GM21619 (cell line): ENCODE measurements around the gene S100A9.

Experiments used
- ATAC-seq: cut with Tn5 transposase; IDR thresholded peaks from one replicate; pipeline ENCODE4 v1.9.1; 2021; ENCODE audit not compliant: unreplicated experiment

Gene S100A9

GRCh38 chr1:153389401-153389800 is 31.7 kb downstream of the S100A9 start:
- ATAC-seq, result no peak

GRCh38 chr1:153389973-153390879 is 32.6 kb downstream of the S100A9 start:
- no peak for ATAC-seq

- ATAC-seq, result no peak
Measured at GRCh38 chr1:153390938-153391710, 33.5 kb downstream of the S100A9 start, which contains the start of gene S100A8. Gene S100A8 (minus strand): TSS chr1:153391073. CDS start chr1:153390535, 538 bp downstream.

- no peak for ATAC-seq
Measured at GRCh38 chr1:153392258-153392657, 34.6 kb downstream of the S100A9 start.

- no peak for ATAC-seq
Measured at GRCh38 chr1:153392822-153393221, 35.2 kb downstream of the S100A9 start.

GRCh38 chr1:153393926-153394325 is 36.3 kb downstream of the S100A9 start:
- ATAC-seq, result no peak

- ATAC-seq, result no peak
Measured at GRCh38 chr1:153394391-153394790, 36.7 kb downstream of the S100A9 start.

GRCh38 chr1:153395136-153395685 is 37.6 kb downstream of the S100A9 start:
- ATAC-seq, result no peak

- no peak for ATAC-seq
Measured at GRCh38 chr1:153395776-153396175, 38.1 kb downstream of the S100A9 start.

- no peak for ATAC-seq
Measured at GRCh38 chr1:153396461-153396860, 38.8 kb downstream of the S100A9 start.

GRCh38 chr1:153397051-153397923 is 39.6 kb downstream of the S100A9 start:
- ATAC-seq, result no peak

- ATAC-seq, result no peak
Measured at GRCh38 chr1:153397924-153398651, 40.4 kb downstream of the S100A9 start.

GRCh38 chr1:153399401-153400055 is 41.9 kb downstream of the S100A9 start:
- ATAC-seq, result no peak

GRCh38 chr1:153400244-153400643 is 42.6 kb downstream of the S100A9 start:
- ATAC-seq, result no peak

GRCh38 chr1:153401461-153401860 is 43.8 kb downstream of the S100A9 start:
- ATAC-seq, result no peak

GRCh38 chr1:153402226-153402625 is 44.6 kb downstream of the S100A9 start:
- ATAC-seq, result no peak

GRCh38 chr1:153403421-153404085 is 45.9 kb downstream of the S100A9 start:
- ATAC-seq, result no peak

GRCh38 chr1:153404086-153404635 is 46.5 kb downstream of the S100A9 start:
- no peak for ATAC-seq

- no peak for ATAC-seq
Measured at GRCh38 chr1:153404768-153405167, 47.1 kb downstream of the S100A9 start.
